Esophagus muscularis mucosa (tissue), 4 donors: ENCODE data around the gene TMEM38A. TPM values are rescaled to one million over a fixed set of nuclear protein-coding genes. Genes with fewer than 3 reads are reported as not detected.
A peak's percentile ranks its signal among the peaks of the same experiment; 100 is the strongest.
"Not testable (repeated sequence)": the region's sequence is repeated elsewhere in the genome, so short reads cannot be mapped to it uniquely, and the experiment has no call there.

Source experiments
- DNase-seq: peaks from one replicate; pipeline ENCODE4 v3.0.0-alpha.2; 2017; ENCODE audit errors: extremely low spot score
- H3K27ac ChIP-seq, 4 donors: fragments of 200-600 bp; sonication (generic); replicated peaks in 1 of 4; 1 replicate in 3 of 4; 2 replicates in 1 of 4; pipeline ENCODE4 v1.5.1; 2016 to 2019; ENCODE audit warnings: mild to moderate bottlenecking in 1 of 4
- H3K27me3 ChIP-seq, 4 donors: fragments of 200-600 bp; sonication (generic); one replicate each; pipeline versions ENCODE4 v1.5.1 to v1.6.0; 2016 to 2019
- H3K36me3 ChIP-seq, 4 donors: fragments of 200-600 bp; sonication (generic); one replicate each; pipeline ENCODE4 v1.5.1; 2016 to 2019
- H3K4me1 ChIP-seq, 4 donors: fragments of 200-600 bp; sonication (generic); one replicate each; pipeline ENCODE4 v1.5.1; 2016 to 2019
- H3K4me3 ChIP-seq, 4 donors: fragments of 200-600 bp; sonication (generic); 1 replicate in 2 of 4; 2 replicates in 2 of 4; pipeline ENCODE4 v1.5.1; 2016 to 2019; ENCODE audit warnings: mild to moderate bottlenecking in 4 of 4, moderate library complexity in 1 of 4
- H3K9me3 ChIP-seq, 4 donors: fragments of 200-600 bp; sonication (generic); 1 replicate in 3 of 4; 2 replicates in 1 of 4; pipeline ENCODE4 v1.5.1; 2016 to 2019
- EP300 ChIP-seq: sonication (generic); formaldehyde crosslinking; IDR thresholded peaks from one replicate; pipeline ENCODE4 v1.6.1; 2017; ENCODE audit warnings: antibody characterized with exemption
- POLR2A ChIP-seq: fragments of 450-650 bp; IDR thresholded peaks from one replicate; pipeline ENCODE4 v1.6.1; 2017; ENCODE audit warnings: antibody characterized with exemption, moderate library complexity, mild to moderate bottlenecking, low read depth
- POLR2AphosphoS5 ChIP-seq, 2 donors: sonication (generic); formaldehyde crosslinking; IDR thresholded peaks; one replicate each; pipeline ENCODE4 v1.6.1; 2017; ENCODE audit warnings: antibody characterized with exemption in 2 of 2
- WGBS: methylation state at CpG from one replicate; pipeline ENCODE4 v1.1.5; 2018; 5-methylcytosine and 5-hydroxymethylcytosine counted together
- intact Hi-C: fragments of 100-400 bp; cut with DNase I; formaldehyde crosslinking; loops from one replicate; pipeline ENCODE4 v1.15.1; 2023
- total RNA-seq, 4 donors: library from RNA; depleted of rRNA; stranded (reverse); fragments of >200 nt; gene quantifications; one replicate each; pipeline versions ENCODE4 v1.1.0 to v1.2.1, GENCODE V29; 2016
- TF ChIP-seq, protein P1 (sequence below), 3 experiments: fragments of 200-600 bp in 2 of 3; fragments of 450-650 bp in 1 of 3; sonication (generic) in 2 of 3; IDR thresholded peaks; one replicate each; pipeline ENCODE4 v1.5.1; 2017 to 2019; ENCODE audit warnings: antibody characterized with exemption in 3 of 3, mild to moderate bottlenecking in 2 of 3, moderate library complexity in 1 of 3

The TMEM38A gene
- total RNA-seq, 4 donors from 2014 or later: 6.3 to 10.4 (median 7.7) TPM

DNA sequence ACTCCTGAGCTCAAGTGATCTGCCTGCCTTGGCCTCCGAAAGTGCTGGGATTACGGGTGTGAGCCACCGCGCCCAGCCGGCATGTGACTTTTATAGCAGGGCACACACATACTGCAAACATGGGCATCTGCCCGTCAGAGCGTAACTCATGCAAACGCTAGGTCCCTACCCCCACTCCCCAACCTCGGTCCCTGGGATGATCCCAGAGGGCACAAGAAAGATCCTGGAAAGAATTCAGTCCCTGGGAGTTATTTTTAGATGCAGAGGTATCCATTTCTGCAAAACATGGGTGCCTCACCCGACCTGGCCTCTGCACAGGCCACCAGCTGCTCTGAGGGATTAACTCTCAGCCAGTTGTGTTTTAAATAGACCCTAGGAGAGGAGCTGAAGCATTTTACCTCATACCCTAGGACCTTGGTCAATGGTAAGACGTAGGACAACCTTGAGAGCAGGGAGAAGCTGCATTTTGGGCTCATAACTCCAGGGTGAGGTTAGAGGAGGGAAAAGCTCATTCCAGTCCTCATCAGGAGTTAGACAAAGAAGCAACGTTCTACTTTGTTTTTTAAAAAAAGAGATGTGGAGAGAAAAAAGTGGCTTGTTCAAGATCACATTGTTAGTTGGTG lies 10.8 kb downstream of the TMEM38A start:
- peak overlapping the region in 1 of 4 donors; percentile 14 for H3K27ac ChIP-seq
- WGBS: 60% methylated on average over 6 of the region's 12 CpGs

DNA sequence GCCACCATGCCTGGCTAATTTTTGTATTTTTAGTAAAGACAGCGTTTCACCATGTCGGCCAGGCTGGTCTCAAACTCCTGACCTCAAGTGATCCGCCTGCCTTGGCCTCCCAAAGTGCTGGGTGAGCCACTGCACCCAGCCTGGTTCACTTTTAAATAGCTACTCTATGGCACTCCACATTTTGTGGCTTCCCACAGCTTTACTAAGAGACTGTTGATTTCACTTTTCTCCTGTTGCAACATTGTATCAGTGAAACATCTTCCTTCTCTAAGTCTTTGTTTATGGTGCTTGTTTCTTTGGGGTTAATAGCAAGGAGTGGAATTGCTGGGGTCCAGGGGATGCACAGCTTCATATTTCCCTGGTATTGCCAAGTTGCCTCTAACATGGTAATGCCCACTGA lies 12.3 kb downstream of the TMEM38A start:
- H3K9me3 ChIP-seq: no peaks in the 10 kb centered on the region
- H3K36me3 ChIP-seq: peaks cover 0 to 14% (median 4%) of the 10 kb centered on the region in 4 donors
- no peak overlapping the region for H3K27ac ChIP-seq
- no peak overlapping the region for H3K4me3 ChIP-seq
- H3K27me3 ChIP-seq: no peaks in the 10 kb centered on the region
- DNase-seq: no peak
- intact Hi-C loops: no loop called here
- WGBS: 84% methylated on average over 3 of the region's 3 CpGs
- no peak for TF ChIP-seq EP300
- no peak for TF ChIP-seq POLR2A
- TF ChIP-seq POLR2AphosphoS5 (IDR thresholded peaks at IDR 0.05): no peak
- TF ChIP-seq, protein P1, sequence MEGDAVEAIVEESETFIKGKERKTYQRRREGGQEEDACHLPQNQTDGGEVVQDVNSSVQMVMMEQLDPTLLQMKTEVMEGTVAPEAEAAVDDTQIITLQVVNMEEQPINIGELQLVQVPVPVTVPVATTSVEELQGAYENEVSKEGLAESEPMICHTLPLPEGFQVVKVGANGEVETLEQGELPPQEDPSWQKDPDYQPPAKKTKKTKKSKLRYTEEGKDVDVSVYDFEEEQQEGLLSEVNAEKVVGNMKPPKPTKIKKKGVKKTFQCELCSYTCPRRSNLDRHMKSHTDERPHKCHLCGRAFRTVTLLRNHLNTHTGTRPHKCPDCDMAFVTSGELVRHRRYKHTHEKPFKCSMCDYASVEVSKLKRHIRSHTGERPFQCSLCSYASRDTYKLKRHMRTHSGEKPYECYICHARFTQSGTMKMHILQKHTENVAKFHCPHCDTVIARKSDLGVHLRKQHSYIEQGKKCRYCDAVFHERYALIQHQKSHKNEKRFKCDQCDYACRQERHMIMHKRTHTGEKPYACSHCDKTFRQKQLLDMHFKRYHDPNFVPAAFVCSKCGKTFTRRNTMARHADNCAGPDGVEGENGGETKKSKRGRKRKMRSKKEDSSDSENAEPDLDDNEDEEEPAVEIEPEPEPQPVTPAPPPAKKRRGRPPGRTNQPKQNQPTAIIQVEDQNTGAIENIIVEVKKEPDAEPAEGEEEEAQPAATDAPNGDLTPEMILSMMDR (IDR thresholded peaks at IDR 0.05): no peak
- H3K4me1 ChIP-seq: peaks cover 7 to 9% (median 9%) of the 10 kb centered on the region in 4 donors

More for the DNA sequence above, 10.8 kb downstream of the TMEM38A start:
- peaks cover 7 to 9% (median 9%) of the 10 kb centered on the region in 4 donors for H3K4me1 ChIP-seq
- intact Hi-C loops: no loop called here
- no peaks in the 10 kb centered on the region for H3K9me3 ChIP-seq
- no peak overlapping the region for H3K4me3 ChIP-seq
- no peaks in the 10 kb centered on the region for H3K27me3 ChIP-seq
- TF ChIP-seq EP300: no peak
- H3K36me3 ChIP-seq: peaks cover 0 to 17% (median 4%) of the 10 kb centered on the region in 4 donors
- no peak for DNase-seq

DNA sequence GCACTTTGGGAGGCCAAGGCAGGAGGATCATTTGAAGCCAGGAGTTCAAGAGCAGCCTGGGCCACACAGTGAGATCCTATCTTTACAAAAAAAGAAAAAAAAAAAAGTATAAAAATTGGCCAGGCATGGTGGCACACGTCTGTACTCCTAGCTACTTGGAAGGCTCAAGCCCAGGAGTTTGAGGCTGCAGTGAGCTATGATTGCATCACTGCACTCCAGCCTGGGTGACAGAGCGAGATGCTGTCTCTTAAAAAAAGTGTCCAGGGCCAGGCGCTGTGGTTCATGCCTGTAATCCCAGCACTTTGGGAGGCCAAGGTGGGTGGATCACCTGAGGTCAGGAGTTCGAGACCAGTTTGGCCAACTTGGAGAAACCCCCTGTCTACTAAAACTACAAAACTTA lies 12.9 kb downstream of the TMEM38A start:
- H3K36me3 ChIP-seq: peaks cover 0 to 14% (median 4%) of the 10 kb centered on the region in 4 donors
- H3K9me3 ChIP-seq, intact Hi-C loops, H3K27me3 ChIP-seq, H3K4me1 ChIP-seq, H3K4me3 ChIP-seq, H3K27ac ChIP-seq, DNase-seq: not testable (repeated sequence)
- 91% methylated on average over 4 of the region's 4 CpGs for WGBS

DNA sequence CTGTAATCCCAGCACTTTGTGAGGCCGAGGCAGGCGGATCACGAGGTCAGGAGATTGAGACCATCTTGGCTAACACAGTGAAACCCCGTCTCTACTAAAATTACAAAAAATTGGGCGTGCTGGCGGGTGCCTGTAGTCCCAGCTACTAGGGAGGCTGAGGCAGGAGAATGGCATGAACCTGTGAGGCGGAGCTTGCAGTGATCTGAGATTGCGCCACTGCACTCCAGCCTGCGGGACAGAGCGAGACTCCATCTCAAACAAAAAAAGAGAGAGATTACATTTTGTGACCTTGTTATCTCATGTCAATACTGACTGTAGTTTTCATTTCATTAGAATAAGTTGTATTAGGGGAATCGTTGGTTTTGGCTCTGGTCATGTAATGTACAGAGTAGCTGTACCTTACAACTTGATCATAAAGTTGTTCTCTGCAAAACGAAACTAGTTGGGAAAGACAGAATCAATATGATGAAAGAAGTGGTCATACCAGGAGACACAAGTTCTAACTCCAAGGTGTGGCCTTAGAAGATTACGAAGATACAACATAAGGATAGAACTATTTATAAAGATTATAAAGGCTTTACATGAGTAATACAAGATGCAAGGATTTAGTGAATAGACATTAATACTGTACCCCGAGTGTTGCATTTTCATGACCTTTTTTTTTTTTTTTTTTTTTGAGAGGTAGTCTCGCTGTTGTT lies 15.3 kb downstream of the TMEM38A start:
- Histone ChIP-seq H3K27ac (no peak overlapping the region), H3K27me3 (no peaks in the 10 kb centered on the region), H3K36me3 (peaks cover 11 to 29% (median 17%) of the 10 kb centered on the region in 4 donors), H3K4me3 (no peak overlapping the region), H3K9me3 (peaks cover 0 to 8% (median 3%) of the 10 kb centered on the region in 4 donors), H3K4me1 (peaks cover 7 to 9% (median 9%) of the 10 kb centered on the region in 4 donors)
- no peak for DNase-seq
- WGBS: 92% methylated on average over 15 of the region's 15 CpGs
- TF ChIP-seq POLR2A: no peak
- no peak for TF ChIP-seq EP300
- TF ChIP-seq, protein P1 (IDR thresholded peaks at IDR 0.05): no peak
- intact Hi-C loops: no loop called here

DNA sequence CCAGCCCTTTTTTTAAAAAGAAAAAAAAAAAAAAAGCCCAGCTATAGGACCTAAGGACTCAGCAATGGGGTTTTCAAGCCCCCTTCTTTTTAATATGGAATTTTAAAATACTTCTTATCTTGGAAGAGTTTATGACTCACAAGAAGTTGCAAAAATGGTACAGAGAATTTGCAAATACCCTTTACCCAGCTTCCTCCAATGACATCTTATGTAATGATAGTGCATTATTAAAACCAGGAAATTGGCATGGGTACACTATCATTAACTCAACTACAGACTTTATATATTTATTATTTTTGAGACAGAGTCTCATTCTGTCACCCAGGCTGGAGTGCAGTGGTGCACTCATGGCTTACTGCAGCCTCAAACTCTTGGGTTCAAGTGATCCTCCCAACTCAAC lies 16.1 kb downstream of the TMEM38A start:
- DNase-seq: no peak
- H3K36me3 ChIP-seq: peaks cover 17 to 37% (median 25%) of the 10 kb centered on the region in 4 donors
- H3K4me1 ChIP-seq: peaks cover 0 to 2% (median under 1%) of the 10 kb centered on the region in 4 donors
- H3K27ac ChIP-seq: no peak overlapping the region
- no peaks in the 10 kb centered on the region for H3K27me3 ChIP-seq
- peaks cover 0 to 14% (median 5%) of the 10 kb centered on the region in 4 donors for H3K9me3 ChIP-seq
- no peak overlapping the region for H3K4me3 ChIP-seq
- TF ChIP-seq, protein P1 (IDR thresholded peaks at IDR 0.05): no peak
- TF ChIP-seq POLR2AphosphoS5 (IDR thresholded peaks at IDR 0.05) (no peak), EP300 (no peak), POLR2A (no peak)
- intact Hi-C loops: no loop called here
